SK-N-SH (cell line): ENCODE results near the gene TBX6. TPM values are rescaled to one million over a fixed set of nuclear protein-coding genes. Genes with fewer than 3 reads are reported as not detected.

Experiments used
- CTCF ChIA-PET: fragments of 300-600, 350-600 bp; formaldehyde crosslinking; extraction: SDS; loops from one replicate; lab custom pipeline; 2021; lab: Yijun Ruan, JAX
- POLR2A ChIA-PET: fragments of 350-600 bp; sonication (Branson Sonifier 250); formaldehyde crosslinking; extraction: SDS; loops from one replicate; lab custom pipeline; 2020; ENCODE audit warnings: antibody characterized with exemption, inconsistent platforms; lab: Yijun Ruan, JAX
- DNase-seq: peaks from one replicate; pipeline ENCODE4 v3.0.0; 2012
- H2AFZ ChIP-seq: fragments of 200-600 bp; sonication (generic); 2 replicates; pipeline ENCODE4 v1.8.1; 2016; ENCODE audit warnings: antibody characterized with exemption, mild to moderate bottlenecking, low read depth
- H3F3A ChIP-seq: fragments of 200-600 bp; sonication (generic); replicated peaks from 2 replicates; pipeline ENCODE3; 2016; ENCODE audit warnings: antibody characterized with exemption, mild to moderate bottlenecking; ENCODE audit not compliant: insufficient read depth
- H3K27ac ChIP-seq, 2 experiments: fragments of 200-500 bp in 1 of 2; fragments of 200-600 bp in 1 of 2; sonication (Bioruptor generic) in 1 of 2; sonication (generic), shearing (Covaris generic) in 1 of 2; 2 replicates each; pipeline versions ENCODE4 v1.5.1 to v1.6.1; 2014 to 2016; ENCODE audit warnings: low read depth in 2 of 2, inconsistent platforms in 1 of 2, low read length in 1 of 2, mild to moderate bottlenecking in 1 of 2, mixed read lengths in 1 of 2
- H3K27me3 ChIP-seq: fragments of 200-600 bp; sonication (generic), shearing (Covaris generic); 2 replicates; pipeline ENCODE4 v1.6.1; 2016; ENCODE audit warnings: mixed run types; ENCODE audit not compliant: insufficient read depth
- H3K36me3 ChIP-seq, 2 experiments: fragments of 200-500 bp in 1 of 2; fragments of 200-600 bp in 1 of 2; sonication (Bioruptor generic) in 1 of 2; sonication (generic) in 1 of 2; replicated peaks in 1 of 2; 2 replicates each; pipeline versions ENCODE3 to v1.5.1; 2014 to 2016; ENCODE audit warnings: low read length in 1 of 2, mild to moderate bottlenecking in 1 of 2; ENCODE audit not compliant: insufficient read depth in 2 of 2, control insufficient read depth in 1 of 2
- H3K4me1 ChIP-seq, 2 experiments: fragments of 200-500 bp in 1 of 2; fragments of 200-600 bp in 1 of 2; sonication (Bioruptor generic) in 1 of 2; sonication (generic), shearing (Covaris generic) in 1 of 2; 2 replicates each; pipeline versions ENCODE4 v1.5.1 to v1.6.1; 2014 to 2016; ENCODE audit warnings: low read depth in 1 of 2, low read length in 1 of 2, mixed run types in 1 of 2; ENCODE audit not compliant: insufficient read depth in 2 of 2, control insufficient read depth in 1 of 2
- H3K4me2 ChIP-seq: fragments of 200-600 bp; sonication (generic), shearing (Covaris generic); 2 replicates; pipeline ENCODE4 v1.6.1; 2017; ENCODE audit warnings: mixed run types
- H3K4me3 ChIP-seq, 2 experiments: fragments of 200-500 bp in 1 of 2; fragments of 200-600 bp in 1 of 2; sonication (Bioruptor generic) in 1 of 2; sonication (generic), shearing (Covaris generic) in 1 of 2; 2 replicates each; pipeline versions ENCODE4 v1.5.1 to v1.8.1; 2014 to 2016; ENCODE audit warnings: low read depth in 2 of 2, inconsistent platforms in 1 of 2, low read length in 1 of 2, mild to moderate bottlenecking in 1 of 2, mixed read lengths in 1 of 2, moderate library complexity in 1 of 2
- H3K79me2 ChIP-seq: fragments of 200-600 bp; sonication (generic); 2 replicates; pipeline ENCODE4 v1.8.1; 2017; ENCODE audit warnings: mild to moderate bottlenecking; ENCODE audit not compliant: insufficient read depth
- H3K9ac ChIP-seq: fragments of 200-600 bp; sonication (generic); 2 replicates; pipeline ENCODE4 v1.6.1; 2017; ENCODE audit warnings: mixed run types
- H3K9me2 ChIP-seq: fragments of 200-600 bp; sonication (generic); 2 replicates; pipeline ENCODE4 v1.6.1; 2017; ENCODE audit warnings: mixed run types
- H3K9me3 ChIP-seq: fragments of 200-600 bp; sonication (generic); 2 replicates; pipeline ENCODE4 v1.6.1; 2017; ENCODE audit warnings: mixed run types, mild to moderate bottlenecking, moderate library complexity
- H4K20me1 ChIP-seq: fragments of 200-600 bp; sonication (generic); 2 replicates; pipeline ENCODE4 v1.6.1; 2017; ENCODE audit warnings: mild to moderate bottlenecking, mixed run types; ENCODE audit not compliant: insufficient read depth
- CTCF ChIP-seq: fragments of 200-600 bp; sonication (generic); IDR thresholded peaks from 2 replicates; pipeline ENCODE4 v1.6.1; 2017; ENCODE audit warnings: antibody characterized with exemption, mild to moderate bottlenecking, moderate library complexity
- ELF1 ChIP-seq: IDR thresholded peaks from 2 replicates; pipeline ENCODE4 v1.4.0; 2012
- EZH2phosphoT487 ChIP-seq: fragments of 200-600 bp; sonication (generic); IDR thresholded peaks from 2 replicates; pipeline ENCODE4 v1.6.1; 2017; ENCODE audit warnings: low read depth, mixed run types, mild to moderate bottlenecking, antibody characterized with exemption, moderate library complexity, borderline replicate concordance
- FOXM1 ChIP-seq: IDR thresholded peaks from 2 replicates; pipeline ENCODE4 v1.4.0; 2012; ENCODE audit warnings: low read depth, mild to moderate bottlenecking
- GATA2 ChIP-seq: sonication (generic); formaldehyde crosslinking; IDR thresholded peaks from 2 replicates; pipeline ENCODE4 v1.5.0; 2020; ENCODE audit warnings: mild to moderate bottlenecking, missing genetic modification reagents
- JUND ChIP-seq: IDR thresholded peaks from 2 replicates; pipeline ENCODE4 v1.4.0; 2012
- MXI1 ChIP-seq: IDR thresholded peaks from 2 replicates; pipeline ENCODE4 v1.6.1; 2012; ENCODE audit warnings: mild to moderate bottlenecking, low read depth, low read length, improper control_type of control experiment
- POLR2AphosphoS5 ChIP-seq: IDR thresholded peaks from 2 replicates; pipeline ENCODE4 v1.6.1; 2012; ENCODE audit warnings: low read depth, low read length
- RCOR1 ChIP-seq: fragments of 150-350 bp; IDR thresholded peaks from 2 replicates; pipeline ENCODE4 v1.6.1; 2017; ENCODE audit warnings: antibody characterized with exemption, low read length
- REST ChIP-seq: IDR thresholded peaks from 2 replicates; pipeline ENCODE4 v1.6.1; 2012; ENCODE audit warnings: mild to moderate bottlenecking, low read depth, low read length, moderate library complexity
- RFX5 ChIP-seq: IDR thresholded peaks from 2 replicates; pipeline ENCODE4 v1.6.1; 2012; ENCODE audit warnings: mild to moderate bottlenecking, improper control_type of control experiment, low read length
- USF1 ChIP-seq: IDR thresholded peaks from 2 replicates; pipeline ENCODE4 v1.4.0; 2012; ENCODE audit warnings: low read depth, borderline replicate concordance
- ZBTB33 ChIP-seq: IDR thresholded peaks from 2 replicates; pipeline ENCODE4 v1.4.0; 2012; ENCODE audit warnings: low read depth, borderline replicate concordance
- WGBS: methylation state at CpG from one replicate; pipeline ENCODE4 v1.1.6; 2017; ENCODE audit warnings: low lambda C conversion rate; 5-methylcytosine and 5-hydroxymethylcytosine counted together
- polyA plus RNA-seq, 3 experiments: library from polyadenylated mRNA; depleted of rRNA; stranded (reverse); fragments of >200 nt; gene quantifications; 2 replicates each; pipeline ENCODE4 v1.2.3, GENCODE V29; 2012

TBX6 gene
- polyA plus RNA-seq, 1 of the 3 experiments (the other 2 are of a cell fraction), result 0.18 TPM

- H3K9ac ChIP-seq, result no peak overlapping the region
- H3K79me2 ChIP-seq, result peaks cover 50% of the 10 kb centered on the region
- peaks cover 2 to 14% of the 10 kb centered on the region in 2 experiments; a peak in 2 of 4 replicates for H3K4me1 ChIP-seq
- H3F3A ChIP-seq, result peaks cover 23% of the 10 kb centered on the region
- H4K20me1 ChIP-seq, result peaks cover 34% of the 10 kb centered on the region
- WGBS, result 92% methylated on average over 13 of the region's 20 CpGs
- ChIA-PET POLR2A (interaction anchor here (0.7 kb wide), 1 partner anchor 18 kb away, joined by 4 read pairs; no protein-coding TSS in a partner anchor), CTCF (interaction anchor here (0.9 to 5.1 kb wide), 4 partner anchors 10 to 50 kb away, joined by 3 to 49 read pairs (median 4); partner anchors contain the start of genes ALDOA and TBX6)
- no peak for DNase-seq
- H3K27me3 ChIP-seq, result no peaks in the 10 kb centered on the region
- TF ChIP-seq CTCF (peak; percentile 36), REST (no peak)
- H3K4me3 ChIP-seq, result no peak overlapping the region
- H3K36me3 ChIP-seq, result peaks cover 40 to 59% of the 10 kb centered on the region in 2 experiments
- H3K9me2 ChIP-seq, result no peaks in the 10 kb centered on the region
- no peak overlapping the region for H3K4me2 ChIP-seq
- no peaks in the 10 kb centered on the region for H3K9me3 ChIP-seq
- no peak overlapping the region for H2AFZ ChIP-seq
- H3K27ac ChIP-seq, result no peak overlapping the region
Measured at GRCh38 chr16:30082545-30083090, 9.1 kb downstream of the TBX6 start.

GRCh38 chr16:30079480-30079879 lies 12.2 kb downstream of the TBX6 start:
- CTCF ChIA-PET, result interaction anchor here (0.7 to 5.1 kb wide), 4 partner anchors 11 to 47 kb away, joined by 3 to 49 read pairs (median 4); partner anchors contain the start of gene TBX6
- WGBS, result 96% methylated on average over 7 of the region's 7 CpGs
- Histone ChIP-seq H3K4me1 (peaks cover 5 to 18% of the 10 kb centered on the region in 2 experiments; a peak in 3 of 4 replicates), H3K27me3 (no peaks in the 10 kb centered on the region), H3K79me2 (peaks cover 80% of the 10 kb centered on the region), H3K9me2 (no peaks in the 10 kb centered on the region), H4K20me1 (peaks cover 43% of the 10 kb centered on the region), H3K9ac (no peak overlapping the region), H3K27ac (no peak overlapping the region), H2AFZ (no peak overlapping the region), H3K4me3 (no peak overlapping the region), H3K4me2 (no peak overlapping the region), H3K9me3 (no peaks in the 10 kb centered on the region), H3F3A (peaks cover 16% of the 10 kb centered on the region), H3K36me3 (peaks cover 44 to 52% of the 10 kb centered on the region in 2 experiments)
- no peak for DNase-seq
- POLR2A ChIA-PET, result interaction anchor here (1.2 to 3.0 kb wide), 3 partner anchors 11 to 14 kb away, joined by 3 to 10 read pairs (median 4); partner anchors contain the start of genes ALDOA and TBX6
- TF ChIP-seq RFX5, result no peak
- TF ChIP-seq MXI1, result no peak
- TF ChIP-seq EZH2phosphoT487, result no peak
- no peak for TF ChIP-seq USF1
- no peak for TF ChIP-seq CTCF
- TF ChIP-seq ZBTB33, result no peak
- TF ChIP-seq JUND, result no peak
- no peak for TF ChIP-seq RCOR1
- TF ChIP-seq POLR2AphosphoS5, result no peak
- no peak for TF ChIP-seq FOXM1
- TF ChIP-seq ELF1, result no peak
- TF ChIP-seq GATA2 (CRISPR knock-in tag), result no peak
